Natural killer cell treated with Interleukin-12 subunit alpha and Interleukin-12 subunit beta and Interleukin-15 and Interleukin-18, amount 100 ng/mL, for 72 hours (primary cell): ENCODE measurements around the gene SNX24. TPM values are rescaled to one million over a fixed set of nuclear protein-coding genes. Genes with fewer than 3 reads are reported as not detected.

Experiments
- ATAC-seq, 2 donors: fragments of 150-1000 bp; cut with Tn5 transposase in 1 of 2; sonication (Bioruptor Pico), chemical (Tn5 transposase) in 1 of 2; 2 replicates each; pipeline ENCODE4 v1.10.0; 2021
- DNase-seq: peaks from one replicate; pipeline ENCODE4 v3.0.0; 2022; ENCODE audit warnings: low spot score
- H3K27ac Mint-ChIP-seq, 2 donors: 1 replicate in 1 of 2; 2 replicates in 1 of 2; pipeline ENCODE4 v1.8.0; 2022; ENCODE audit warnings: mixed read lengths in 2 of 2, mild to moderate bottlenecking in 1 of 2, moderate library complexity in 1 of 2
- H3K27me3 Mint-ChIP-seq, 2 donors: 1 replicate in 1 of 2; 2 replicates in 1 of 2; pipeline ENCODE4 v1.8.0; 2022; ENCODE audit warnings: mixed read lengths in 2 of 2
- H3K36me3 Mint-ChIP-seq: one replicate; pipeline ENCODE4 v1.8.0; 2022; ENCODE audit warnings: mixed read lengths
- H3K4me1 Mint-ChIP-seq, 2 donors: 1 replicate in 1 of 2; 2 replicates in 1 of 2; pipeline ENCODE4 v1.8.0; 2022; ENCODE audit warnings: low read depth in 2 of 2, mixed read lengths in 2 of 2, mild to moderate bottlenecking in 1 of 2
- H3K4me3 Mint-ChIP-seq: one replicate; pipeline ENCODE4 v1.8.0; 2022; ENCODE audit warnings: mixed read lengths
- H3K9me3 Mint-ChIP-seq: 2 replicates; pipeline ENCODE4 v1.8.0; 2022; ENCODE audit warnings: mixed read lengths
- total RNA-seq, 2 donors: library from RNA; stranded (reverse); gene quantifications; one replicate each; pipeline ENCODE4 v1.2.3, GENCODE V29; 2022

SNX24 gene
- total RNA-seq, 2 donors from 2014 or later, result 3.8 to 4.7 TPM

DNA sequence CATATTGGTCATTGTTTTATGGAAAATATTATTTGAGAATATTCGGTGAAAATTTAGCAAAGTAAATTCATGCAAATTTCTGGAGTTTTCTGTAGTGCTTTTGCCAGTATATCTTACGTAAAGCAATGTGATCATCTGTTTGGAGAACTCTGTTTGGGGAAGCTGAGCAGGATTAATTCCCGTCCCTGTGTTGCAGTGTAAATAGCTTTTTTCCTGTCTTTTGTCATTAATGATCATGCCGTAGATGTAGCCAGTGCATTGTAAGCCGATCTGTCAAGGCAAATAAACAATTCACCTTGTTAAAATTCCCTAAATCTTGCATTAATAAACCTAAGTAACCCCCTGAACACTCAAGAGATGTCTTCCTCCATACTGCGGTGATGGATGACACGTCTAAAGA lies 151.9 kb downstream of the SNX24 start:
- no peaks in the 10 kb centered on the region for H3K36me3 Mint-ChIP-seq
- no peaks in the 10 kb centered on the region for H3K9me3 Mint-ChIP-seq
- DNase-seq (no peak), ATAC-seq (no peak)
- H3K4me3 Mint-ChIP-seq, result no peak overlapping the region
- no peak overlapping the region for H3K27ac Mint-ChIP-seq
- H3K4me1 Mint-ChIP-seq, result peaks cover 2 to 7% of the 10 kb centered on the region in 2 donors
- H3K27me3 Mint-ChIP-seq, result no peaks in the 10 kb centered on the region

DNA sequence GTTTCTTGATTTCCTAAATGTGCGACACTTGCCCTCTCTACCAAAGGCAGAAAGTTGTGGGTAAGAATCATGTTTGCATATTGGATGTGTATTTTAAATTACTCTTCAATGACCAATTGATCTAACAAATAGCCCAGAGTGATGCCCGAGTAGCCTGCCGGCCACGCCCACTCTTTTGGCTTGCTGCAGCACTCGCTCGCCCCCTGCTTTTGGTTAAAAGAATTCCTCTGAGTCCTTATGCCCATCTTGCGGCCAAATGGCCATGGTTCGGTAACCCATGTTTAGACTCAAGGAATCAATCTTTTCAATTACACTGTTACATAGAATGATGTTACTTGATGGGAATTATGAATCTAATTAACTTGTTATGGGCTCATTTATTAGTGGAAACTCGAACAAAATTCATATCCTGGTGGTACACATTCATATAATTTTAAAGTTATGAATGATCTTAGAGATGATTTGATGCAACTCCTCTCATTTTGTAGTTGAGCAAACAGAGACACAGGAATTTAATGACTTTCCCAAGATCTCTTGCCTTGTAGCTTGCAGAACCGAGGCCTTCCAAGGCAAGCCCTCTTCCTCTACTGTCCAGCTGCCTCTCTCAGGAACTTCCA lies 154.6 kb downstream of the SNX24 start:
- H3K27me3 Mint-ChIP-seq, result no peaks in the 10 kb centered on the region

DNA sequence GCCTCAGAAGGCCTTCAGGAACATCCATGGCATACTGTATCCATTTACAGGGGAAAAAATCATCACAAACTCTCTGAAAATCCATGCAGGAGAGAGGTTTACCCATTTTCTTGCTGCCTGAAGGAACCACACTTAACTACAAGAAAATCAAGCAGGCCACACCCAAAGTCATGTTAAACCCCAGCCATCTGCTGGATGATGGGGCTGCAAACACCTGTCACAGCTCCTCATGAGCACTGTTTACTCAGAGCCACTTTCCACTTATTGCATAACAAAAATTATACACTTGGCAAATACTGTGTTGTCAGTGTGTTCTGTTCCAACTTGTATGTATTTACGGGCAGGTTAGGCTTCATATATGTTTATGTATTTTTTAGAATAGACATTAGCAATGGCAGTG lies 155.3 kb downstream of the SNX24 start:
- DNase-seq, result no peak
- Mint-ChIP-seq H3K4me3 (no peak overlapping the region), H3K9me3 (no peaks in the 10 kb centered on the region), H3K4me1 (peaks cover 2 to 7% of the 10 kb centered on the region in 2 donors), H3K36me3 (no peaks in the 10 kb centered on the region), H3K27ac (no peak overlapping the region), H3K27me3 (no peaks in the 10 kb centered on the region)
- ATAC-seq, result no peak

More for the DNA sequence above, 154.6 kb downstream of the SNX24 start:
- Mint-ChIP-seq H3K36me3 (no peaks in the 10 kb centered on the region), H3K4me1 (peaks cover 2 to 7% of the 10 kb centered on the region in 2 donors), H3K4me3 (no peak overlapping the region), H3K27ac (no peak overlapping the region), H3K9me3 (no peaks in the 10 kb centered on the region)
- DNase-seq (no peak), ATAC-seq (no peak)

DNA sequence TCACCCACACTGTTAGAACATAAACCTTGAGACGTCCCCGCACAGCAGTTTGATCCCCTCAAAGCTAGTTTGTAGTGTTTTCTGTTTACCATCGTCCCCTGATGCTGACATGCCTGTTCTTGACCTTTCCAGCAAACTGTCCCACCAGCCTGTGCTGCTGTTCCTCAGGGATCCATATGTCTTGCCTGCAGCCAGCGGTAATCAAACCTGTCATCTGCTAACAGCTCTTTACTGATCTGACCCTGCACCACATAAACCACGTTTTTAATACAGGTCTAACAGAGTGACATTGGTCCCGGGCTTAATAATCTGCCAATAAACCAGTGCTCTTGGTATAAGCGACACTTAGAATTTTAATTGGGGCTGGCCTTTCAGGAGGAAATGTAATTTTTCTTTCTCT lies 156.4 kb downstream of the SNX24 start:
- H3K27ac Mint-ChIP-seq, result no peak overlapping the region
- DNase-seq, result no peak

DNA sequence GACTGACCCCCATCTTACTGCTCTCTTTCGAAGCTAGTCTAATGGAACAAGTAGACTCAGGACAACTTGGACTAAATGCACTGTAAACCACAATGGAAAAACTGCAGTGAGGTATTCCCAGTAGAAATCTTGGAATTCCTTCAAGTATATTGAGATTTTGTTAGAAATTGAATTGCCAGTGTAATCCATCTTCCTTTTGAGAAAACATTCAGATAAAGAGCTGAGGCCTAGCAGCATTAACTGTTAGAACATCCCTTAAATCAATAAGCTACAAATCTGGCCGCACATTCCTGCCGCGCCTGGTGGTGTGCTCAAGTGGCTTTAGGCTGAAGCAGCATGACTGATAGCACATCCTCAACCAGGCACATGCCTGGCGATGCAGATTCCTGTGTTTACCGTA lies 161.8 kb downstream of the SNX24 start:
- Mint-ChIP-seq H3K27me3 (no peaks in the 10 kb centered on the region), H3K27ac (no peak overlapping the region), H3K36me3 (no peaks in the 10 kb centered on the region), H3K9me3 (no peaks in the 10 kb centered on the region), H3K4me3 (no peak overlapping the region), H3K4me1 (no peaks in the 10 kb centered on the region)
- ATAC-seq, result no peak
- DNase-seq, result no peak

More for the DNA sequence above, 156.4 kb downstream of the SNX24 start:
- H3K9me3 Mint-ChIP-seq, result no peaks in the 10 kb centered on the region
- peaks cover 2 to 7% of the 10 kb centered on the region in 2 donors for H3K4me1 Mint-ChIP-seq
- no peaks in the 10 kb centered on the region for H3K36me3 Mint-ChIP-seq
- H3K27me3 Mint-ChIP-seq, result no peaks in the 10 kb centered on the region
- ATAC-seq, result no peak
- H3K4me3 Mint-ChIP-seq, result no peak overlapping the region

DNA sequence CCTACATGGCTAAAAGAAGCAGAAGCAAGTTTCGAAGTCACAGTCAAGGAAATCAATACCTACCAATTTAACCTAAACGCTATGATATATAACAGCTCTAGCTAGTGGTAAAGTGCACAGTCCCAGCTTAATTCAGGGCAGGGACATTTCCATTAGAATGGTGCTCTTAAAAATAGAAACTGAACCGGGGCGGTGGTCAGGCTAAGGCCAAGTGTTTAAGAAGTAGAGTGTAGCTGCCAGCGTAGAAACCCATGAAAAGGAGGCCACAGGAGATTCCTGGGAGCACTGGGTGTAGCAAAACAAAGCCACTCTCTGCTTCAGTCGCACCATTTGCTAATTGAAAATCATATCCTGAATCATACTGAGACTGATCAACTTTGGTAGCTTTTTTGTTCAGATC lies 162.3 kb downstream of the SNX24 start:
- Mint-ChIP-seq H3K27me3 (no peaks in the 10 kb centered on the region), H3K4me1 (no peaks in the 10 kb centered on the region), H3K27ac (no peak overlapping the region), H3K4me3 (no peak overlapping the region), H3K9me3 (no peaks in the 10 kb centered on the region), H3K36me3 (no peaks in the 10 kb centered on the region)
- ATAC-seq, result no peak
- no peak for DNase-seq

DNA sequence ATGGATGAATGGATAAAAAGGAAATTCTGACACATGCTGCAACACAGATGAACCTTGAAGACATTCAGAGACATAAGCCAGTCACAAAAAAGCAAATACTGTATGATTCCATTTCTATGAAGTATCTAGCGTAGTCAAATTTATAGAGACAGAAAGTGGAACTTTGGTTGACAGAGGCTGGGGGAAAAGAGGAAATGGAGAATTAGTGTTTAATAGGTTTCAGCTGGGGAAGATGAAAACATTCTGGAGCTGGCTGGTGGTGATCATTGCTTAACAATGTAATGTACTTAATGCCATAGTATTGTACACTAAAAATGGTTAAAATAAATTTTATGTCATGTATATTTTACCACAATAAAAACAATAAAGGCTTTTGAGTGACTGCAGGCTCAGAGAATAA lies 166.9 kb downstream of the SNX24 start:
- Mint-ChIP-seq H3K9me3 (peaks cover 5% of the 10 kb centered on the region), H3K4me3 (no peak overlapping the region), H3K27ac (no peak overlapping the region), H3K4me1 (no peaks in the 10 kb centered on the region), H3K27me3 (peaks cover 3 to 12% of the 10 kb centered on the region in 2 donors), H3K36me3 (no peaks in the 10 kb centered on the region)
- no peak for ATAC-seq
- DNase-seq, result no peak

DNA sequence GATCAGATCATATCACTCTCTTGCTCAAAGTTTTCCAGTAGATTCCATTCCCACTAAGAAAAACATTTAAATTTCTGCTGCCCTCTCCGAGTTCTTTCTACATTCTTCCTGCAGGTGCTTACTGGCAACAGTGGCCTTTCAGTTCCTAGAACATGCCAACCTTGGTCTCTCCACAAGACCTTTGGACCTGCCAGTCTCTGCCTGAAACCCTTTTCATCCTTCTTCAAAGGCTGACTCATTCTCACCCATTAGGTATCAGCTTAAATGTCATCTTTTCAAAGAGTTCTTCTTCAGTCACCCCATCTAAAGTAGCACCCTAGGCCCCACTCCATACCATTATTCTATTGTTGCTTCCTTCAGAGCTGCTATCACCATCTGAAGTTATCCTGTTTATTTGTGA lies 169.3 kb downstream of the SNX24 start:
- Mint-ChIP-seq H3K27ac (no peak overlapping the region), H3K36me3 (no peaks in the 10 kb centered on the region), H3K9me3 (peaks cover 5% of the 10 kb centered on the region), H3K4me3 (no peak overlapping the region), H3K4me1 (no peaks in the 10 kb centered on the region), H3K27me3 (peaks cover 3 to 12% of the 10 kb centered on the region in 2 donors)
- DNase-seq (no peak), ATAC-seq (no peak)

DNA sequence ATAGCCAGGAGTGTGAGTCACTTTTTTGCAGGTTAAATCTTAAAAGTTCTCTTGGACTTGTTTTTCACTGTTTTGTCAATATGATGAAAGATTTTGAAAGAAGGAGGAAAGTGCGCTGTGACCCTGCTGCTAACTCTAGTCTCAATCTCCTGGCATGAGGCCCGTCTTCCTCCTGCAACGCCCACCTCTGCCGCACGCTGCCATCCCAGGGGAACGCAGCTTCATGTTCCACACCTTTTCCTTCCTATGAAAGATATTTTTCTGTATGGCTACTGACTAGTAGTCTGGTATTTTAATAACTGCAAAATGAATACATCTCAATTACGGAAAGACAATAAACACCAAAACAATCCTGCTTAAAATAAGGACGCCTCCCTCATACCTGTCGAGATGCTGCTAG lies 182.8 kb downstream of the SNX24 start:
- no peaks in the 10 kb centered on the region for H3K36me3 Mint-ChIP-seq
- H3K27me3 Mint-ChIP-seq, result peaks cover 22 to 35% of the 10 kb centered on the region in 2 donors
- H3K27ac Mint-ChIP-seq, result no peak overlapping the region
- peaks cover 3% of the 10 kb centered on the region for H3K9me3 Mint-ChIP-seq
- ATAC-seq (no peak), DNase-seq (no peak)
- H3K4me1 Mint-ChIP-seq, result no peaks in the 10 kb centered on the region
- H3K4me3 Mint-ChIP-seq, result no peak overlapping the region

DNA sequence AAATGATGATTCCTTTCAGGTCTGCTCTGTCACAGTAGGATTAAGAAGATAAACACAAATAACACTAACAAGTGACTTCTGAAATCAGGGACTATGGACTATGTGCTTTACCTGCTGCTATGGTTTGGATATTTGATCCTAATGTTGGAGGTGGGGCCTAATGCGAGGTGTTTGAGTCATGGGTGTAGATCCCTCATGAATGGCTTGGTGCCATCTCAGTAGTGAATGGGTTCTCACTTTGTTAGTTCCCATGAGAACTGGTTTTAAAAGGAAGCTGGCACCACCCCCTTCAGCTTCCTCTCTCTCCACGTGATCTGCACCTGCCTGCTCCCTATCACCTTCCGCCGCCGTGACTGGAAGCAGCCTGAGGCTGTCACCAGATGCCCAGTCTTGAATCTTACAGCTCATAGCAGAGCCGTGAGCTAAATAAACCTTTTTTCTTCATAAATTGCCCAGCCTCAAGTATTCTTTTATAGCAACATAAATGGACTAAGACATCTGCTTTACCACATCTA lies 187.8 kb downstream of the SNX24 start:
- no peak for ATAC-seq
- peaks cover 43 to 65% of the 10 kb centered on the region in 2 donors for H3K27me3 Mint-ChIP-seq
- DNase-seq, result no peak

DNA sequence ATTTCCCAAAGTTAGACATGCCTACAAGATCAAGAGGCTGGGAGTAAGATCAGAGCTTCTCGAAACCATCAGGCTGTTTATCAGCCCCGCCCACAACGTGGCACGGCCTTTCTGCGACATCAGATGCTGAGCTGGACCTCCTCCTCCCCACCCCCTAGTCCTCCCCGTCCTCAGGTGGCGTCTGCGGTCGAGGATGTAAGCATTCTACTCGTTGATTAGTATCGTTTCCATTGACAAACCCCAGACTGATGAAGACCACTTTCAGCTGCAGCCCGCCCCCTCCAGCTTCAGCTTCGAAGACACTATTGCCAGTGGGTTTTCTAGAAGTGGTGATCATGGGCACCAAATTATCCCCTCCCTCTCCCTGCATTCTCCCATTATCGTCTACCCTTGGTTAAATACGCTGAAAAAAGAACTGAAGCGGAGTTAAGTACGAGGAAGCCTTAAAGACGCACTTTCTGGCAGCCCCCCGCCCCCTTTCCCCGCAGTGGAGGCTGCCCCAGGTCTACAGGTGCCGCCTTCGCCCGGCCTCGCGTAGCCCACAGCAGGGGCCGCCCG lies 190.0 kb downstream of the SNX24 start:
- Mint-ChIP-seq H3K27ac (no peak overlapping the region), H3K4me3 (peak overlapping the region; percentile 45), H3K36me3 (peaks cover 4% of the 10 kb centered on the region), H3K9me3 (no peaks in the 10 kb centered on the region), H3K27me3 (peaks cover 51 to 71% of the 10 kb centered on the region in 2 donors), H3K4me1 (peaks cover 8 to 11% of the 10 kb centered on the region in 2 donors)
- no peak for DNase-seq
- no peak for ATAC-seq

More for the DNA sequence above, 187.8 kb downstream of the SNX24 start:
- Mint-ChIP-seq H3K9me3 (no peaks in the 10 kb centered on the region), H3K4me3 (no peak overlapping the region), H3K36me3 (peaks cover 4% of the 10 kb centered on the region), H3K27ac (no peak overlapping the region), H3K4me1 (peaks cover 8 to 11% of the 10 kb centered on the region in 2 donors)

DNA sequence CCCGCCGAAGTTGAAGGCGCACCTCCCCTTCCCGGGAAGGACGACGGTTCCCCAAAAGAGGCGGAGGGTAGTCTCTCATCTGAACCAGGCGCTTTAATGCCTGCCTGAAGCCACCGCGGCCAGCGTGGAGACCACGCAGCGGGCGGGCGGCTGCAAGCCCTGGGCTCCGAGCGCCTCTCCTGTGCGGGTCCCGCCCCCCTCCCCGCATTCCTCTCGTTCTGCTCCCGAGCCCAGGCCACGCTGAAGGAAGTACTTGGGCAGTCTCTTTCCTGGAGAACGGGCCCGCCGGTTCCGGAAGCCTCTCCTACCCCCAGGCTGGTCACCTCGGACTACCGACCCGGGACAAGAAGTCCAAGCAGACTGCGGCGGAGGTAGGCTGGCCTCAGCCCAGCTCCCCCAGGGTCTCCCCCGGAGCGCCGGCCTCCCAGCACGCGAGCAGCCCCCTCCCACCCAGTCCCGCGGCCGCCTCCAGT lies 190.5 kb downstream of the SNX24 start:
- H3K4me3 Mint-ChIP-seq, result no peak overlapping the region
- H3K9me3 Mint-ChIP-seq, result no peaks in the 10 kb centered on the region
- peaks cover 8 to 11% of the 10 kb centered on the region in 2 donors for H3K4me1 Mint-ChIP-seq
- peak; percentile 28 to 29 for ATAC-seq
- DNase-seq, result no peak
- no peak overlapping the region for H3K27ac Mint-ChIP-seq
- H3K27me3 Mint-ChIP-seq, result peaks cover 50 to 71% of the 10 kb centered on the region in 2 donors
- H3K36me3 Mint-ChIP-seq, result peaks cover 4% of the 10 kb centered on the region

DNA sequence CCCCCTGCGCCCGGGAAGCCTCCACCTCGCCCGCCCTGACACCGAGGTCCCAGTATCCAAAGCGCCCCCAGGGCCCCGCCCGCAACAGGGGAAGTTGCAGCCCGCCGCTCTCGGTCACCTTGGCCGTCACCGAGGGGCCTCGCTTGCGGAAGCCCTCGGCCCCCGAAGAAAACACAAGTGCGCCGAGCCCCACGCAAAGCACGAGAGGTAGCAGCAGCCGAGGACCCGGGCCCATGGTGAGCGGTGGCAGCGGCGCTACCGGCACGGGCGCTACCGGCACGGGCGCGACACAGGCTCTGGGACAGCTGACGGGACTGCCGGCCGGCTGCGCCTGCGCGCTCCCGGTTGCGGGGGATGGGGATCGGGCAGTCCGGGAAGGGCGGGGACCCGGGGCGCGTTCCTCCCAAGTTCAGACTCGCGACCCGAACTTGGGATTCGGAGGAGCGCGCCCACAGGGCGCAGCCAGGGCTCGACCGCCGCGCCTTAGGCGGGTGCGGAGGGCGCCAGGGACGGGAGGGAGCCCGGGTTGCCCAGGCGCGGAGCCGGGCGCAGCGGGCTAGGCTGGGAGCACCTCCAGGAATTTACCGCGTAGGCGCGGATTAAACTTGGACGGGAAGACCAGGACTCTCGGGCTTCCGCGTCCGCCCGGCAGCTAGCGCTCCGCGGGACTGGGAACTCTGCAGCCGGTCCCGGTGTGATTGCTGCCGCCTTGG lies 191.1 kb downstream of the SNX24 start, which contains the start of gene PPIC:
Gene PPIC, minus strand, starts transcription at position 335 of the 713 bp plus-strand sequence. Its CDS starts 100 bp downstream, at position 235.
- Mint-ChIP-seq H3K36me3 (peaks cover 4% of the 10 kb centered on the region), H3K27me3 (peaks cover 46 to 71% of the 10 kb centered on the region in 2 donors), H3K27ac (no peak within 1 kb of the TSS), H3K9me3 (no peaks in the 10 kb centered on the region), H3K4me1 (peaks cover 8 to 11% of the 10 kb centered on the region in 2 donors), H3K4me3 (peak within 1 kb of the TSS; percentile 45)
- ATAC-seq (peak; percentile 43 to 57), DNase-seq (no peak)

DNA sequence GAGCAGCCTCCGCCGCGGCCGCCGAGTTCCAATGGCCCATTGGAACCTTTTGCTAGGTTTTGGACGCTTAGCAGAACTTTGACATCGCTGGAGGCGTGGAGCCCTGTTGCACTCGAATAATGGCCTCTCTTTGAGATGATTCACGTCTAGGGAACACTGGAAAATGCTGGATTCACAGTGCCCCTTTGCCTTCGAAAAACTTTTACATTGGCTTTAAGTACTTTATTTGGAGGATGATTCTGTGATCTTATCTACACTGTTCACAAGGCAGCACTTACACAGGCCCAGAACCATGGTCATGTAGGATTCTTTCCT lies 191.6 kb downstream of the SNX24 start:
- peaks cover 42 to 72% of the 10 kb centered on the region in 2 donors for H3K27me3 Mint-ChIP-seq
- H3K4me3 Mint-ChIP-seq, result no peak overlapping the region
- H3K36me3 Mint-ChIP-seq, result peaks cover 4% of the 10 kb centered on the region
- DNase-seq (no peak), ATAC-seq (no peak)
- H3K4me1 Mint-ChIP-seq, result peaks cover 8 to 11% of the 10 kb centered on the region in 2 donors
- H3K9me3 Mint-ChIP-seq, result no peaks in the 10 kb centered on the region
- no peak overlapping the region for H3K27ac Mint-ChIP-seq
